Measurements from ENCODE around the gene SCNM1.

SCNM1 gene

GRCh38 chr1:151165738-151166504 lies at the start of gene SCNM1, which contains the start of gene LYSMD1:
Gene SCNM1 (plus strand): TSS chr1:151166144. CDS start chr1:151166153, 9 bp downstream.
Gene LYSMD1 (minus strand): TSS chr1:151165902. CDS start chr1:151165258, 644 bp downstream.
- peak; percentile 97 for DNase-seq

- DNase-seq: no peak
Observed at GRCh38 chr1:151124763-151125403, 41.1 kb upstream of the SCNM1 start.

GRCh38 chr1:151128800-151129199 lies 37.1 kb upstream of the SCNM1 start:
- DNase-seq: no peak

GRCh38 chr1:151130987-151131586 lies 34.9 kb upstream of the SCNM1 start:
- peak; percentile 90 for DNase-seq

- no peak for DNase-seq
Observed at GRCh38 chr1:151131701-151132334, 34.1 kb upstream of the SCNM1 start.

GRCh38 chr1:151132335-151133017 lies 33.5 kb upstream of the SCNM1 start:
- DNase-seq: no peak

GRCh38 chr1:151133018-151133806 lies 32.7 kb upstream of the SCNM1 start:
- DNase-seq: no peak

- no peak for DNase-seq
Observed at GRCh38 chr1:151134396-151134795, 31.5 kb upstream of the SCNM1 start.

GRCh38 chr1:151134991-151135390 lies 31.0 kb upstream of the SCNM1 start:
- DNase-seq: no peak

GRCh38 chr1:151135433-151136385 lies 30.2 kb upstream of the SCNM1 start:
- no peak for DNase-seq

GRCh38 chr1:151137789-151138188 lies 28.2 kb upstream of the SCNM1 start:
- DNase-seq: no peak

GRCh38 chr1:151142411-151143056 lies 23.4 kb upstream of the SCNM1 start:
- no peak for DNase-seq

- DNase-seq: no peak
Observed at GRCh38 chr1:151143057-151143435, 22.9 kb upstream of the SCNM1 start.

GRCh38 chr1:151143986-151144385 lies 22.0 kb upstream of the SCNM1 start:
- DNase-seq: no peak

- DNase-seq: no peak
Observed at GRCh38 chr1:151144474-151145303, 21.3 kb upstream of the SCNM1 start.

GRCh38 chr1:151145304-151146071 lies 20.5 kb upstream of the SCNM1 start:
- peak; percentile 45 for DNase-seq

- DNase-seq: no peak
Observed at GRCh38 chr1:151146072-151146411, 19.9 kb upstream of the SCNM1 start.

- DNase-seq: peak; percentile 94
Observed at GRCh38 chr1:151146412-151147131, 19.4 kb upstream of the SCNM1 start, which contains the start of gene SEMA6C. Gene SEMA6C (minus strand): TSS chr1:151146631. CDS start chr1:151142621, 4,010 bp downstream.

Data from stimulated activated CD4-positive, alpha-beta T cell treated with anti-CD3 and anti-CD28 coated beads, Interleukin-15, amount 100 ng/mL, for 24 hours (primary cell).